ENCODE data around the gene TMEM43.

GRCh38 chr3:14181253-14181652, 56.4 kb downstream of the TMEM43 start:
- TF ChIP-seq CTCF (IDR thresholded peaks at IDR 0.05; ENCODE audit: low read depth, low read length) (no peak), EZH2phosphoT487 (IDR thresholded peaks at IDR 0.05; ENCODE audit: low read depth) (no peak)
